Suppressor macrophage treated with lipopolysaccharide for 1 hour (primary cell): ENCODE data around the gene CACNB4.
A peak's percentile ranks its signal among the peaks of the same experiment; 100 is the strongest.
"Not testable (repeated sequence)": the region's sequence is repeated elsewhere in the genome, so short reads cannot be mapped to it uniquely, and the experiment has no call there.

ENCODE experiments used
- DNase-seq, 3 donors: peaks; one replicate each; pipeline ENCODE4 v3.0.0-alpha.2; 2020 to 2022

CACNB4 gene

GRCh38 chr2:151973013-151973900 is 125.6 kb downstream of the CACNB4 start:
- DNase-seq, result no peak

GRCh38 chr2:151972241-151973012 is 126.4 kb downstream of the CACNB4 start:
- no peak for DNase-seq

GRCh38 chr2:151971301-151972051 is 127.4 kb downstream of the CACNB4 start:
- DNase-seq, result no peak

- DNase-seq, result no peak
These were observed 129.9 kb downstream of the CACNB4 start for GRCh38 chr2:151968770-151969470.

GRCh38 chr2:151967829-151968722 is 130.8 kb downstream of the CACNB4 start:
- no peak for DNase-seq

DNA sequence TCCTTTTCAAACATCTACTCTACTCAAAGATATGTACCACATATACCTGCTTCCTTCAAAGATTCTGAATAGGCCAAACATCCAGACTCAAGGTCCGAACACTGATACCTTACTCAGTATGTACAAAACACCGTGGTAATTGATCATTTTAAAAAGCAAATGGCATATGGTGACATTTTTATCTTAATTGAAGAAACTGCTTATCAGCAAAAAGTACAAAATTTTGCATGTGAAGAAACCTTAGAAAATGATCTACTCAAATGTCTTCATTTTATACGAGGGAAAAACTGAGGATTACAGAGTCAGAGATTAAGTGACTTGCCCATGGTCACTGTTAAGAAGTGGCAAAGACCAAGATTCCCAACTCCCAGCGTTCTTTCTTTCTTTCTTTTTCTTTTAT is 133.0 kb downstream of the CACNB4 start:
- DNase-seq, result no peak

- DNase-seq, result no peak
These were observed 137.3 kb downstream of the CACNB4 start for GRCh38 chr2:151961558-151961957.

- DNase-seq, result no peak
These were observed 139.6 kb downstream of the CACNB4 start for GRCh38 chr2:151959238-151959637.

DNA sequence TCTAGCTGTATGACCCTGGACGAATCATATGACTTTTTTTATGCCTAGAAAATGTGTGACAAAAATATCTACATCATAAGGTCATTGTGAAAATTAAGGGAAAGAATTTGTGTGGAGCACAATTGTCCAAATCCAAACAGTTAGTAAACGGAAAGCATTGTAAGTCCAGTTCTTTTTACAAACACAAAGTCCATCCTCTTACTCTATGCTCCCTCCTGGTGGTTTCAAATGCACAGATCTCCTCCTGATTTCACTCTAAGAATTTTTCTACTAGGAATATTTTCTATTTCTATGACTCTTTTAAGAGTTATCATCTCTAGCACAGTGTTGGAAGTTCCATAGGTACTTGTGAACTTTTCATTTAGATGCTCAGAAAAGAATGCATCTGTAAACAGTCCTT is 145.4 kb downstream of the CACNB4 start:
- DNase-seq, result no peak

DNA sequence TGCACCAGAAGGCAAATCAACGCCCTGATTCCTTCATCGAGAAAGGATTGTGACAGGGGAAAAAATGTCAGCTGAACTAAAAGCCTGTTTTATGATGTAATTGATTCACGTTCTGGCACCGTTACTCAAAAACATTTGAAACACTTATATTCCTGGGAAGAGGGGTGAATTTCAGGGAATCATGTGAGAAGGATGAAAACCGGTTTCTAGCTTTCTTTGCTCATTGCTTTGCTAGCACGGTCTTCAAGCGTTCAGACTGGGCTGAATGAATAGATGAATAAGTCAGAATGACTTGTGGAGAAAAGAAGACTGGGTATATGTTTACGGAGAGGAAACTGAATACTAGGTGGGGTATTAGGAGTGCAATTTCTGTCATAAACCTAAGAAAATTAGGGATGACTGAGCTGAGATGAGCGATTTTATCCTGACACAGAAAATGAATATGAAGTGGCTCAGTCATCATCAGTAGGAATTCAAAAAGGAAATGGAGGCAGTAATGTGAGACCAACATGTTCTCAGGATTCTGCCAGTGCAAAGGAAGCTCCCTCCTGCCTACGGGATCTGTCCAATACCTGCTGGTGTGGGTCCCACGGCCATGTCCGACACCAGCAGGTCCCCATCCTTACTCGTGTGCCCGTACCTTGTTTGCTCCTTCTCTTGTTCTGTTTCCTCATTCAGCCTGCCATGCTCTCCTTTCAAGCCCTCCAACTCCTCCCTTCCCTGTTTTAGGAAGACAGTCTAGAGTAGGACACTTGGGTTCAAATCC is 146.0 kb downstream of the CACNB4 start:
- no peak for DNase-seq

DNA sequence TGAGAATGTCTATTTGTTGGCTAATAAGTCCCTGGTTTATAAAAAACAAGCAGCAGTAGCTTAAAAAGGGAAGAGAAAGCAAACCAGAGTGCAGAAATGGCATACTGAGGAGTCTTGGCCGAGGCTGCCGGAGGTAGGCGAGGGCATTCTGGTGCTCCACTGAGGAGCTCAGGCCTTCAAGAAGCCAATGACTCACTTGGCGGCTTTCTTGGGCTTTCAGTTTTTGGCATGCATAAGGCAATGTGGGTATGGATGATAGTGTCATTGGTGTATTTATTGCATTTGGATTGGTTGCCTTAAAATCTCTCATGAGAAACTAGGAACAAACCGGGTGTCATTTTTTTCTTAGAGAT is 151.1 kb downstream of the CACNB4 start:
- DNase-seq, result peak; percentile 82 to 93 (median 84)

GRCh38 chr2:151946899-151947812 is 151.7 kb downstream of the CACNB4 start:
- DNase-seq, result peak; percentile 68 to 77 (median 73)

GRCh38 chr2:151946250-151946884 is 152.5 kb downstream of the CACNB4 start:
- no peak for DNase-seq

GRCh38 chr2:151945602-151946001 is 153.2 kb downstream of the CACNB4 start:
- DNase-seq, result no peak

DNA sequence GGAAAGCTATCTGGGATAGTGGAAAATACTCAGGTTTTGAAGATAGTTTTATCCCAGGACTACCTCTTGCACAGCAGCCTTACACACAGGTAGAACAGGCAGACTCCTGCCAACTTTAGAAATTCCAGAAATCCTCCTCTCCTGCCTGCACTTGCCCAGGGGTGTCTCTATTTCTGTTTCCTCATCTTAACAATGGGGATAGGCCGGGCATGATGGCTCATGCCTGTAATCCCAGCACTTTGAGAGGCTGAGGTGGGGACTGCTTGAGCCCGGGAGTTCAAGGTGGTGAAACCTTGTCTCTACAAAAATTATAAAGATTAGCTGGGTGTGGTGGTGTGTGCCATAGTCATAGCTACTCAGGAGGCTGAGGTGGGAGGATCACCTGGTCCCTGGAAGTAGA is 153.7 kb downstream of the CACNB4 start:
- DNase-seq, result no peak

DNA sequence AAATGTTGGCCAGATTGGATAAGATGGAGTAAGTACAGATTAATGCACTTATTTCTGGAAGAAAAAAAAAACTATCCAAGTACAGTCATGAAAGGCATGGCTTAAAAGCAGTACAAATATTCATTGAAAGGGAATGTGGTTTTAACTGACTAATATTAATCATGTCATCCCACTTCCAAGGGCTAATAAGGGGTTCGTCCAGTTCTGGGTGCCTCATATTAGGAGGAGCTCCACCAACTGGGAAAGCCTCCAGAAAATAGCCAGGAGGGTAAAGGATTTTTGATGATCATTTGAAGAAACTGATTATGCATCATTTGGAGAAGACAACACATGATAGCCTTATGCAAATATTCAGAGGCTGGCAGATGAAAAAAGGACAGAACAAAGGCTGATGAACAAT is 155.4 kb downstream of the CACNB4 start:
- DNase-seq, result no peak

DNA sequence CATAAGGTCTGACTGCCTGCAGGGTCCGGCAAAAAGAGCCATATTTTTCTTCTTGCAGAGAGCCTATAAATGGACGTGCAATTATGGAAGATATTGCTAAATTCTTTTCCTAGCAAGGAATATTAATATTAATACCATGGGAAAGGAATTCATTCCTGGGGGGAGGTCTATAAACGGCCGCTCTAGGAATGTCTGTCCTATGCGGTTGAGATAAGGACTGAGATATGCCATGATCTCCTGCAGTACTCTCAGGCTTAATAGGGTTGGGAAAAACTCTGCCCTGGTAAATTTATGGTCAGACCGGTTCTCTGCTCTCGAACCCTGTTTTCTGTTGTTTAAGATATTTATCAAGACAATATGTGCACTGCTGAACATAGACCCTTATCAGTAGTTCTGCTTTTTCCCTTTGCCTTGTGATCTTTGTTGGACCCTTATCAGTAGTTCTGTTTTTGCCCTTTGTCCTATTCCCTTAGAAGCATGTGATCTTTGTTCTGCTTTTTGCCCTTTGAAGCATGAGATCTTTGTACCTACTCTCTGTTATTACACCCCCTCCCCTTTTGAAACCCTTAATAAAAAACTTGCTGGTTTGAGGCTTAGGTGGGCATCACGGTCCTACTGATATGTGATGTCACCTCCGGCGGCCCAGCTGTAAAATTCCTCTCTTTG is 156.2 kb downstream of the CACNB4 start:
- DNase-seq, result not testable (repeated sequence)

DNA sequence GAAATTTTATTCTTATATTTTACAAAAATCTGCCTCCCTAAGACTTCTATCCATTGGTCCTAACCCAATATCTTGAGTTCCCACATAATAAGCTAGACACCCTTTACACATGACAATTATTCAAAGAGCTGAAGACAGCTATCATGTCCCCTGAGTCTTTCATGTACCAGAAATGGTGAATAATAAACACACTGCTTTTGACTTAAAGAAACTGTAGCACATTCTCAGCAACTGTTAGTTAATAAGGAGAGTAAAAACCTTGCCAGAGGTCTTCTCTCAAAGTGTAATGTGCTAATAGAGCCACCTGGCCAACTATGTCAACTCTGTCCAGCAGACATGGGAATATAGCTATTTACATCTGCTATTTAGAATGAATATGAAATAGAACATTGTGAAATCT is 160.9 kb downstream of the CACNB4 start:
- no peak for DNase-seq

GRCh38 chr2:151936626-151937025 is 162.2 kb downstream of the CACNB4 start:
- no peak for DNase-seq
